GM18517 (cell line): ENCODE results near the gene DCAF8.
A peak's percentile ranks its signal among the peaks of the same experiment; 100 is the strongest.

Experiments used
- ATAC-seq: cut with Tn5 transposase; IDR thresholded peaks from one replicate; pipeline ENCODE4 v1.9.1; 2021; ENCODE audit warnings: mild to moderate bottlenecking, moderate library complexity; ENCODE audit not compliant: unreplicated experiment

The DCAF8 gene

GRCh38 chr1:160206421-160207117, 55.8 kb downstream of the DCAF8 start:
- ATAC-seq = no peak

GRCh38 chr1:160206036-160206389, 56.3 kb downstream of the DCAF8 start:
- ATAC-seq = no peak

DNA sequence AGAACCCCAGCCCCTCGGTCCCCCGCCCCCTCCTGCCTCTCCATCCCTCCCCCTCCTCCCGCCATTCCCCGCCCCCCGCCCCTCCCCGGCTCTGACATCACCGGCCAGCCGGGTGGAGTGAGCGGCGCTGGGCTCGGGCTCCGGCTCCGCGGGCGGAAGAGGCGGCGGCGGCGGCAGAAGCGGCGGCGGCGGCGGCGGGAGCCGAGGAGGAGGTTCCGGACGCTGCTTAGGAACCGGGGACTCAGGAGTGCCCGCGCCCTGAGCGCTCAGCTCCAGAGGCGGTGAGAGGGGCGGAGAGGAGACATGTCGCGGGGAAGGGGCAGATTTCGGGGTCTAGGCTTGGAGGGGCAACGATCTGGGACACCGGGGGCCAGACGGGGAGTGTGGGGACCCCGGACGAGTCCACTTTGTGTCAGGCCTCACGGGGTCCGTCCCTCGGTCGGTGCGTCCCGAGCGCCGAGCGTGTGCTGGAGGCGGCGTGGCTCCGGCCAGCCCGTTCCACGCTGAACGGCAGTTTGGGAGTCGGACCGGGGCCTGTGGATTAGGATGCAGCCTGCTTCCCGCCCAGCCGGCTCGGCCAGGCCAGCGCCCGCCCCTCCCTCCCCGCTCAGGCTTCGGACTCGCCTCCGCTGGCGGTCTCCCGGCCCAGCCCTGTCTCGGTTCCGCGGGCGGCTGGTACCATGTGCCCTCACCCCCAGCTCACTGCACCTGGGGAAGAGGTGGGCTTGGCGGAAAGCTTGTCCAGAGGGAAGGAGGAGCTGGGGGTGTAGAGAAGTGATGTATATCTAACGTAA, 56.9 kb downstream of the DCAF8 start, which contains the start of gene PEA15:
TSS of gene PEA15 (plus strand) at position 143 of the 794 bp plus-strand sequence. CDS start 6,161 bp downstream, outside the sequence.
- ATAC-seq = peak; percentile 31

- peak; percentile 79 for ATAC-seq
Measured at GRCh38 chr1:160204526-160205241, 57.7 kb downstream of the DCAF8 start.

GRCh38 chr1:160200786-160201185, 61.6 kb downstream of the DCAF8 start:
- no peak for ATAC-seq

GRCh38 chr1:160197231-160197630, 65.1 kb downstream of the DCAF8 start:
- ATAC-seq = no peak

GRCh38 chr1:160196143-160196542, 66.2 kb downstream of the DCAF8 start:
- ATAC-seq = no peak

DNA sequence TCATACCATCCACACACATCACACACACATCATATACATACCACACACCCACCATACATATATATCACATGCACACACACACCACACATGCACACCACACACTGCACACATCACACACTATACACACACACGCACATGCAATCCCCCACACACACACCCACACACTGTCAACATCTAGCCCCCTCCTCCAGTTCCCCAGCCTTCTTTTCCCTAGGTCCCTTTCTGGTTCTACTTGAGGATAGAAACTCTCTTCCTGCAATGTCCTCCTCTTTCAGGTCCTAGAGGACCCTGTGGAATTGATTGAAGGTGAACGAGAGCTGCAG, 67.7 kb downstream of the DCAF8 start:
- ATAC-seq = no peak

GRCh38 chr1:160193832-160194736, 68.3 kb downstream of the DCAF8 start:
- no peak for ATAC-seq

DNA sequence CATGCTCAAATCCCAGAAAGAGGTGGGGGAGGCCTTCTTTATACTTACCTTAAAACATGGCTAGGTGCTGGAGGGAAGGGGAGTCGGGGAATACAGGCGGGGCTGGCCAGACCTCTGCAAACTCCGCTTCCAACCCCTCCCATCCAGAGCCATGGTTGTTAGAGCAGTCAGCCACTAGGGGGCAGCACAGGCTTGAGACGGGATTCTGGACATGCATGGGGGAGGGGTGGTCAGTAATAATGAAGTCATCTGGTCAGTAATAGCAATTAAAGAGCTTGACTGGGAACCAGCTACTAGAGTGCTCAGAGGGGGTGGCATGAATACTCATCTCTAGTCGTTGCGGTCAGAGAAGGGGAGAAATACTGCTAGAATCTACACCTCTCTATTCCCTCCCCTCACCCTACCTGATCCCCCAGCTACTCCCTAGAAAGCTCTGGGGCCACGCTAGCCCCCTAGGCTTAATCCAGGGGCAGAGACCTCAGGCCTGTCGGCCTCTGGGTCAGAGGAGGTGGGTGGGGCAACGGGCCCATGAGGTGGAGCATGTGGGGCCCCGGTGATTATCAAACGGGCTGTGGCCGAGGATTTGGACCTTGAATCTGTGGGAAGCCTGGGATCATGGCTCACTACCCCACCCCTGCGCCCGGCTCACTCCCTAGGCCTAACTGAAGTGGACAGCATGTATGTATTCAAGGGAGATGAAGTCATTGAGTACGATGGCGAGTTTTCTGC, 69.1 kb downstream of the DCAF8 start:
- peak; percentile 67 for ATAC-seq

DNA sequence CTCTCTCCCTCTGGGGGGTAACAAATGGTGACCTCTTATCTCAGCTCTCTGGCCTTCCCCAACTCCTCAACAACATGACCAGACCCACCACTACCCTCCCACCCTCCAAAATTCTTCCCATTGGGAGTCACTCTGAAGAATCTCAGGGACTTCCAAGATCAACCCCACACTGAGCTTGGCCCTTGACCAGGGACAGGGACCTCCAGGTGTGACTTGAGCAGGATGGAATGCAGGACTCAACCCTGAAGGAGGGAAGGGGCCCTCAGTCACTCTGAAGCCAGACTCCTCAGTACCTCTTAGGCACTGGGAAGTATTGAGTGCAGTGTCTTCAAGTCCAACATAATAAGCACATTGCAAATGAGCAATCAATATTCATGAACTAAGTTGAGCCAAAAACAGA, 70.1 kb downstream of the DCAF8 start:
- no peak for ATAC-seq

DNA sequence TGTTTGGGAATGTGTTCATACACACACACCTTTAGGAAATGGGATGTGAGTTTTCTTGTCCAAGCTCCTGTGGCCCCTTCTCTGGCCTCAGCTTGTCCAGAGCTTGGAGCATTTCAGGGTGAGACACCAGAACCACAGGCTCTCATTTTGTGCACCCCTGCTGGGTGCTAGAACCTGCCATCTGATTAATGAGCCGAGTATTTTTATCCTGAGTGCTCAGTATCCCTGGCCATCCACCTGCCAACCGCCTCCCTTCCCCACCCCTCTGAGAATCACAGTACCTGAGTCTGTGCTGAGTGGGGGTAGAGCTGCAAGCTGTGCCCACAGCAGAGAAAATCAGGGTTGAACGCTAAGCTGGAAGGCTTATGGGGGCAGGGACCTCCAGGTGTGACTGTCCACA, 70.6 kb downstream of the DCAF8 start:
- no peak for ATAC-seq

DNA sequence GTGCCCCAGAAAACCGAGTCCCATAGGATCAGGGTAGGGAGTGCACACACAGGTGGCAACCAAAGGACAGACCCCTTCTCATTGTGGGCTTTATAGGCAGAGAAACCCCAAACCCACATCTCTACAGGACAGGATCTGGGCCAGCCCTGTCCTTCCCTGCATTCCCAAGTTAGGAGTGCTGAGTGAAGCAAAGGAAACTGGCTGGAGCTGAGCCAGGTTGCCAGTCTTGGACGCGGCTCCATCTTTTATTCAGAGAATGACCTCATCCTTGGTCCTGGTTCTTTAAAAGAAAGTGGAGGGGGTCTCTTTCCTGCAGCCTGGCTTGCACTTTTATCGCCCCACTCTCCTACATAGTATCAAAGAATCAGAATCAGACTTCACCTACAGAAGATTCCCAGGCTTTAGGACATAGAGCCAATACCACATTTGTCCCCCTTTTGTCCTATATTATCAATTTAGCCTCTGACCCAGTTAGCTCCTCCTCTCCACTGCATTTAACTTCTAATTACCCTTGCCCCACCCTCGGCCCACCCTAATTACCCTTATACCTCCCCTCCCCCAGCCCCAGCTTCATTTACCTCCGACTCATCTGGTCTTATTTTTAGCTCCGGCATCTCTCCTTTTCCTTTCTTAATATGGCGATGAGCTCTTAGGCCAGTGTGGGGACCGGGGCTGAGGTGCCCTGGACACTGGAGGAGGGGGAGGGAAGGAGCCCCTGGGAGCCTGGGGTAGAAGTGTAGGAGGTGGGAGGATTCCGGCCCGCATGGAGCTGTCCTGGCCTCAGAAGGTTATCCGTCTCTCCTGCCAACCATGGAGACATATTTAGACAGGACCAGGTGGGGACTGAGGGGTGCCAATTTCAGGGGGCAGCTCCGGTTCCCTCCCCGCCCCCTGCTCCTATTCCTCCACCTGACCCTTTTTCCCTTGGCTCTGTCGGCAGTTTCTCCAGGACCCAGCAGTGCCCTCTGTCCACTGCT, 72.4 kb downstream of the DCAF8 start, which contains the start of gene CASQ1:
TSS of gene CASQ1 (plus strand) at position 927 of the 977 bp plus-strand sequence. CDS start 177 bp downstream, outside the sequence.
- ATAC-seq = no peak

DNA sequence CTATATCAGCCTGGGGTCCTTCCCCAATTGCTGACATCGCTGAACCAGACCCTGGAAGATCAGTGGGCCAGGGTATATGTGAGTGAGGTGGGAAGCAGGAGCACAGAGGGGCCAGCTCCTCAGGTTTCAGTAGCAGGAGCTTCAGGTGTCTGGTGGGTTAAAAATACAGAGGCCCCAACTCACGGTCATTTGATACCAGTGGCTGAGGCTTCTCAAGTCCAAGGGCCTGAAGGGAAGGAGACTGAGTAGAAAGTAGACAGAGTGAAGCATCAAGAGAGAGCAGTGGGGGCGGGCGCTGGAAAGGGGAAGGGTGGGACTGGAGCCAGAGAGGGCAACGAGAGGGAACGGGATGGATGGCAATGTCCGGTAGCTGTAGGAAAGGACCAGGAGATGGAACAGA, 74.0 kb downstream of the DCAF8 start:
- no peak for ATAC-seq

GRCh38 chr1:160187407-160187806, 74.9 kb downstream of the DCAF8 start:
- ATAC-seq = no peak

GRCh38 chr1:160186729-160187128, 75.6 kb downstream of the DCAF8 start:
- ATAC-seq = no peak

- ATAC-seq = no peak
Measured at GRCh38 chr1:160186246-160186645, 76.1 kb downstream of the DCAF8 start.

GRCh38 chr1:160179336-160179735, 83.0 kb downstream of the DCAF8 start:
- ATAC-seq = no peak

GRCh38 chr1:160178731-160179130, 83.6 kb downstream of the DCAF8 start:
- no peak for ATAC-seq
